ENCODE data around the gene ST3GAL2.

The ST3GAL2 gene

GRCh38 chr16:70438969-70439862 lies at the start of gene ST3GAL2:
Gene ST3GAL2 (minus strand): TSS chr16:70439100. CDS start chr16:70398530, 40,570 bp downstream.
- DNase-seq, result peak; percentile 91

GRCh38 chr16:70484867-70485266 lies 46.0 kb upstream of the ST3GAL2 start:
- DNase-seq, result no peak

- DNase-seq, result no peak
These were observed 44.5 kb upstream of the ST3GAL2 start for GRCh38 chr16:70483426-70483825.

- DNase-seq, result no peak
These were observed 43.7 kb upstream of the ST3GAL2 start for GRCh38 chr16:70482624-70483023.

- DNase-seq, result no peak
These were observed 43.1 kb upstream of the ST3GAL2 start for GRCh38 chr16:70481929-70482536.

- DNase-seq, result peak; percentile 91
These were observed 41.5 kb upstream of the ST3GAL2 start for GRCh38 chr16:70480127-70481105.

GRCh38 chr16:70478912-70479341 lies 40.0 kb upstream of the ST3GAL2 start:
- no peak for DNase-seq

- no peak for DNase-seq
These were observed 39.3 kb upstream of the ST3GAL2 start for GRCh38 chr16:70478169-70478568.

GRCh38 chr16:70476272-70477020 lies 37.5 kb upstream of the ST3GAL2 start:
- peak; percentile 65 for DNase-seq

- DNase-seq, result no peak
These were observed 36.4 kb upstream of the ST3GAL2 start for GRCh38 chr16:70475054-70475871.

- DNase-seq, result no peak
These were observed 35.6 kb upstream of the ST3GAL2 start for GRCh38 chr16:70474320-70475053.

- no peak for DNase-seq
These were observed 34.8 kb upstream of the ST3GAL2 start for GRCh38 chr16:70473446-70474319.

- DNase-seq, result no peak
These were observed 34.0 kb upstream of the ST3GAL2 start for GRCh38 chr16:70472786-70473433.

GRCh38 chr16:70470927-70471341 lies 32.0 kb upstream of the ST3GAL2 start:
- DNase-seq, result no peak

- no peak for DNase-seq
These were observed 31.4 kb upstream of the ST3GAL2 start for GRCh38 chr16:70470141-70470926.

- no peak for DNase-seq
These were observed 30.1 kb upstream of the ST3GAL2 start for GRCh38 chr16:70468776-70469525.

- no peak for DNase-seq
These were observed 28.7 kb upstream of the ST3GAL2 start for GRCh38 chr16:70467608-70468007.
